ENCODE results near the gene NVL.

NVL gene

GRCh38 chr1:224331326-224331725 lies 1.4 kb upstream of the NVL start (continued):
- TF ChIP-seq, protein P1, sequence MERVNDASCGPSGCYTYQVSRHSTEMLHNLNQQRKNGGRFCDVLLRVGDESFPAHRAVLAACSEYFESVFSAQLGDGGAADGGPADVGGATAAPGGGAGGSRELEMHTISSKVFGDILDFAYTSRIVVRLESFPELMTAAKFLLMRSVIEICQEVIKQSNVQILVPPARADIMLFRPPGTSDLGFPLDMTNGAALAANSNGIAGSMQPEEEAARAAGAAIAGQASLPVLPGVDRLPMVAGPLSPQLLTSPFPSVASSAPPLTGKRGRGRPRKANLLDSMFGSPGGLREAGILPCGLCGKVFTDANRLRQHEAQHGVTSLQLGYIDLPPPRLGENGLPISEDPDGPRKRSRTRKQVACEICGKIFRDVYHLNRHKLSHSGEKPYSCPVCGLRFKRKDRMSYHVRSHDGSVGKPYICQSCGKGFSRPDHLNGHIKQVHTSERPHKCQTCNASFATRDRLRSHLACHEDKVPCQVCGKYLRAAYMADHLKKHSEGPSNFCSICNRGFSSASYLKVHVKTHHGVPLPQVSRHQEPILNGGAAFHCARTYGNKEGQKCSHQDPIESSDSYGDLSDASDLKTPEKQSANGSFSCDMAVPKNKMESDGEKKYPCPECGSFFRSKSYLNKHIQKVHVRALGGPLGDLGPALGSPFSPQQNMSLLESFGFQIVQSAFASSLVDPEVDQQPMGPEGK (CRISPR knock-in tag; IDR thresholded peaks at IDR 0.05; ENCODE audit: borderline replicate concordance) = no peak
- TF ChIP-seq TOX (CRISPR knock-in tag; IDR thresholded peaks at IDR 0.05; ENCODE audit: borderline replicate concordance) (no peak), OSR1 (CRISPR knock-in tag; IDR thresholded peaks at IDR 0.05) (no peak), ZC3H10 (CRISPR knock-in tag; IDR thresholded peaks at IDR 0.05) (no peak)

GRCh38 chr1:224329484-224329841 lies 509 bp downstream of the NVL start:
- no peak for TF ChIP-seq PPARA (CRISPR knock-in tag; IDR thresholded peaks at IDR 0.05; ENCODE audit: borderline replicate concordance)
- TF ChIP-seq ZC3H10 (CRISPR knock-in tag; IDR thresholded peaks at IDR 0.05) = no peak
- TF ChIP-seq CSRNP3 (CRISPR knock-in tag; IDR thresholded peaks at IDR 0.05) = no peak
- no peak for TF ChIP-seq ZFP3 (CRISPR knock-in tag; IDR thresholded peaks at IDR 0.05)
- TF ChIP-seq TOX (CRISPR knock-in tag; IDR thresholded peaks at IDR 0.05; ENCODE audit: borderline replicate concordance) = no peak
- TF ChIP-seq ZNF8 (CRISPR knock-in tag; IDR thresholded peaks at IDR 0.05) = no peak
- no peak for TF ChIP-seq OSR1 (CRISPR knock-in tag; IDR thresholded peaks at IDR 0.05)
- no peak for TF ChIP-seq ESRRG (CRISPR knock-in tag; IDR thresholded peaks at IDR 0.05)
- no peak for TF ChIP-seq ZNF565 (CRISPR knock-in tag; conservative IDR thresholded peaks at IDR 0.05; ENCODE audit: low read depth)
- no peak for TF ChIP-seq ZNF70 (CRISPR knock-in tag; IDR thresholded peaks at IDR 0.05)
- no peak for TF ChIP-seq TSHZ2 (CRISPR knock-in tag; IDR thresholded peaks at IDR 0.05)
- ATAC-seq = no peak

GRCh38 chr1:224328644-224329043 lies 1.3 kb downstream of the NVL start:
- TF ChIP-seq TOX (CRISPR knock-in tag; IDR thresholded peaks at IDR 0.05; ENCODE audit: borderline replicate concordance) = no peak
- TF ChIP-seq CSRNP3 (CRISPR knock-in tag; IDR thresholded peaks at IDR 0.05) = no peak
- no peak for TF ChIP-seq OSR1 (CRISPR knock-in tag; IDR thresholded peaks at IDR 0.05)
- no peak for TF ChIP-seq CSDC2 (CRISPR knock-in tag; IDR thresholded peaks at IDR 0.05)
- no peak for TF ChIP-seq TSHZ2 (CRISPR knock-in tag; IDR thresholded peaks at IDR 0.05)
- TF ChIP-seq TCF4 (CRISPR knock-in tag; IDR thresholded peaks at IDR 0.05; ENCODE audit: borderline replicate concordance) = no peak
- no peak for TF ChIP-seq POU6F1 (CRISPR knock-in tag; IDR thresholded peaks at IDR 0.05; ENCODE audit: borderline replicate concordance, low read depth)
- TF ChIP-seq, protein P1 (CRISPR knock-in tag; IDR thresholded peaks at IDR 0.05; ENCODE audit: borderline replicate concordance) = no peak
- no peak for TF ChIP-seq GLIS3 (CRISPR knock-in tag; IDR thresholded peaks at IDR 0.05)
- no peak for TF ChIP-seq ARNTL (CRISPR knock-in tag; IDR thresholded peaks at IDR 0.05; ENCODE audit: borderline replicate concordance, low read depth)
- no peak for TF ChIP-seq ZNF565 (CRISPR knock-in tag; conservative IDR thresholded peaks at IDR 0.05; ENCODE audit: low read depth)
- TF ChIP-seq BACH2 (CRISPR knock-in tag; IDR thresholded peaks at IDR 0.05; ENCODE audit: borderline replicate concordance) = no peak
- TF ChIP-seq ZFP3 (CRISPR knock-in tag; IDR thresholded peaks at IDR 0.05) = no peak
- no peak for TF ChIP-seq RARB (CRISPR knock-in tag; IDR thresholded peaks at IDR 0.05)
- no peak for TF ChIP-seq ISL1 (CRISPR knock-in tag; IDR thresholded peaks at IDR 0.05)
- TF ChIP-seq SNAI2 (CRISPR knock-in tag; IDR thresholded peaks at IDR 0.05) = no peak
- TF ChIP-seq ESRRG (CRISPR knock-in tag; IDR thresholded peaks at IDR 0.05) = no peak
- TF ChIP-seq CREB5 (CRISPR knock-in tag; IDR thresholded peaks at IDR 0.05; ENCODE audit: low read depth) = no peak
- no peak for TF ChIP-seq ZNF70 (CRISPR knock-in tag; IDR thresholded peaks at IDR 0.05)
- no peak for ATAC-seq
